ENCODE data around the gene ALDH1L1. TPM values are rescaled to one million over a fixed set of nuclear protein-coding genes. Genes with fewer than 3 reads are reported as not detected.

Gene ALDH1L1
- total RNA-seq, 1 experiment from 2014 or later, result 0.36 TPM

- no peak overlapping the region for H3K4me3 ChIP-seq (ENCODE audit: low read depth in 2 of 2, low read length in 2 of 2)
- BruUV-seq (replicated peaks), result no TSS peak
- ChIA-PET POLR2A (no interaction called here), CTCF (interaction anchor here (0.7 kb wide), 1 partner anchor 627 kb away, joined by 3 read pairs; no protein-coding TSS in a partner anchor)
- TF ChIP-seq POLR2AphosphoS5 (IDR thresholded peaks at IDR 0.05; ENCODE audit: low read depth, low read length) (no peak), CTCF (IDR thresholded peaks at IDR 0.05) (no peak), SIN3A (IDR thresholded peaks at IDR 0.05; ENCODE audit: borderline replicate concordance, insufficient read depth, low read depth, low read length) (no peak), TCF7L2 (IDR thresholded peaks at IDR 0.05; ENCODE audit: low read depth, low read length) (no peak)
- TF ChIP-seq, protein P1, sequence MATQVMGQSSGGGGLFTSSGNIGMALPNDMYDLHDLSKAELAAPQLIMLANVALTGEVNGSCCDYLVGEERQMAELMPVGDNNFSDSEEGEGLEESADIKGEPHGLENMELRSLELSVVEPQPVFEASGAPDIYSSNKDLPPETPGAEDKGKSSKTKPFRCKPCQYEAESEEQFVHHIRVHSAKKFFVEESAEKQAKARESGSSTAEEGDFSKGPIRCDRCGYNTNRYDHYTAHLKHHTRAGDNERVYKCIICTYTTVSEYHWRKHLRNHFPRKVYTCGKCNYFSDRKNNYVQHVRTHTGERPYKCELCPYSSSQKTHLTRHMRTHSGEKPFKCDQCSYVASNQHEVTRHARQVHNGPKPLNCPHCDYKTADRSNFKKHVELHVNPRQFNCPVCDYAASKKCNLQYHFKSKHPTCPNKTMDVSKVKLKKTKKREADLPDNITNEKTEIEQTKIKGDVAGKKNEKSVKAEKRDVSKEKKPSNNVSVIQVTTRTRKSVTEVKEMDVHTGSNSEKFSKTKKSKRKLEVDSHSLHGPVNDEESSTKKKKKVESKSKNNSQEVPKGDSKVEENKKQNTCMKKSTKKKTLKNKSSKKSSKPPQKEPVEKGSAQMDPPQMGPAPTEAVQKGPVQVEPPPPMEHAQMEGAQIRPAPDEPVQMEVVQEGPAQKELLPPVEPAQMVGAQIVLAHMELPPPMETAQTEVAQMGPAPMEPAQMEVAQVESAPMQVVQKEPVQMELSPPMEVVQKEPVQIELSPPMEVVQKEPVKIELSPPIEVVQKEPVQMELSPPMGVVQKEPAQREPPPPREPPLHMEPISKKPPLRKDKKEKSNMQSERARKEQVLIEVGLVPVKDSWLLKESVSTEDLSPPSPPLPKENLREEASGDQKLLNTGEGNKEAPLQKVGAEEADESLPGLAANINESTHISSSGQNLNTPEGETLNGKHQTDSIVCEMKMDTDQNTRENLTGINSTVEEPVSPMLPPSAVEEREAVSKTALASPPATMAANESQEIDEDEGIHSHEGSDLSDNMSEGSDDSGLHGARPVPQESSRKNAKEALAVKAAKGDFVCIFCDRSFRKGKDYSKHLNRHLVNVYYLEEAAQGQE (IDR thresholded peaks at IDR 0.05; ENCODE audit: insufficient read depth in 1 of 2, low read depth in 2 of 2, low read length in 1 of 2), result no peak
- no peak for DNase-seq (ENCODE audit: low read depth, low spot score)
- no peak overlapping the region for H3K27ac ChIP-seq (ENCODE audit: low read length)
- H3K36me3 ChIP-seq (ENCODE audit: control insufficient read depth, insufficient read depth, low read length), result no peaks in the 10 kb centered on the region
- no peaks in the 10 kb centered on the region for H3K9me3 ChIP-seq (ENCODE audit: control insufficient read depth, insufficient read depth, low read depth, low read length)
- in situ Hi-C loops (cut with HindIII; ENCODE audit: low pct_unique_long_range_greater_than_20kb, low sequenced_read_pairs), result no loop called here
- ATAC-seq, result no peak
- intact Hi-C loops (cut with micrococcal nuclease; ENCODE audit: unreplicated experiment), result no loop called here
- no peaks in the 10 kb centered on the region; the same call in 1 of the 2 replicates for H3K4me1 ChIP-seq (ENCODE audit: control insufficient read depth, insufficient read depth, low read length)
- peaks cover 11% of the 10 kb centered on the region; the same call in 1 of the 2 replicates for H3K27me3 ChIP-seq (ENCODE audit: control insufficient read depth, insufficient read depth, low read length)
Observed at GRCh38 chr3:126125341-126125740, 55.0 kb downstream of the ALDH1L1 start.

- POLR2A ChIA-PET, result no interaction called here
Observed at GRCh38 chr3:126124896-126125295, 55.5 kb downstream of the ALDH1L1 start.

More at GRCh38 chr3:126124896-126125295, 55.5 kb downstream of the ALDH1L1 start:
- Histone ChIP-seq H3K9me3 (ENCODE audit: control insufficient read depth, insufficient read depth, low read depth, low read length) (no peaks in the 10 kb centered on the region), H3K27me3 (ENCODE audit: control insufficient read depth, insufficient read depth, low read length) (peaks cover 11% of the 10 kb centered on the region; the same call in 1 of the 2 replicates), H3K4me3 (ENCODE audit: low read depth in 2 of 2, low read length in 2 of 2) (no peak overlapping the region), H3K36me3 (ENCODE audit: control insufficient read depth, insufficient read depth, low read length) (no peaks in the 10 kb centered on the region), H3K4me1 (ENCODE audit: control insufficient read depth, insufficient read depth, low read length) (no peaks in the 10 kb centered on the region; the same call in 1 of the 2 replicates), H3K27ac (ENCODE audit: low read length) (no peak overlapping the region)
- DNase-seq (ENCODE audit: low read depth, low spot score) (no peak), ATAC-seq (no peak)
- intact Hi-C loops (cut with micrococcal nuclease; ENCODE audit: unreplicated experiment), result no loop called here
- in situ Hi-C loops (cut with HindIII; ENCODE audit: low pct_unique_long_range_greater_than_20kb, low sequenced_read_pairs), result no loop called here
- CTCF ChIA-PET, result no interaction called here
- TF ChIP-seq POLR2AphosphoS5 (IDR thresholded peaks at IDR 0.05; ENCODE audit: low read depth, low read length) (no peak), CTCF (IDR thresholded peaks at IDR 0.05) (no peak), SIN3A (IDR thresholded peaks at IDR 0.05; ENCODE audit: borderline replicate concordance, insufficient read depth, low read depth, low read length) (no peak), TCF7L2 (IDR thresholded peaks at IDR 0.05; ENCODE audit: low read depth, low read length) (no peak)
- TF ChIP-seq, protein P1 (IDR thresholded peaks at IDR 0.05; ENCODE audit: insufficient read depth in 1 of 2, low read depth in 2 of 2, low read length in 1 of 2), result no peak
- BruUV-seq (replicated peaks), result no TSS peak
